Activated CD4-positive, alpha-beta T cell treated with anti-CD3 and anti-CD28 coated beads, Interleukin-2, Interleukin-4, amounts not matched to agents 100 ng/mL and 50 ng/mL, durations not matched to agents 16 hours and 8 hours (primary cell): ENCODE data around the gene ERC1.
"Not testable (repeated sequence)": the region's sequence is repeated elsewhere in the genome, so short reads cannot be mapped to it uniquely, and the experiment has no call there.

ENCODE experiments used
- DNase-seq: peaks from one replicate; pipeline ENCODE4 v3.0.0-alpha.2; 2020; ENCODE audit warnings: low spot score

The ERC1 gene

DNA sequence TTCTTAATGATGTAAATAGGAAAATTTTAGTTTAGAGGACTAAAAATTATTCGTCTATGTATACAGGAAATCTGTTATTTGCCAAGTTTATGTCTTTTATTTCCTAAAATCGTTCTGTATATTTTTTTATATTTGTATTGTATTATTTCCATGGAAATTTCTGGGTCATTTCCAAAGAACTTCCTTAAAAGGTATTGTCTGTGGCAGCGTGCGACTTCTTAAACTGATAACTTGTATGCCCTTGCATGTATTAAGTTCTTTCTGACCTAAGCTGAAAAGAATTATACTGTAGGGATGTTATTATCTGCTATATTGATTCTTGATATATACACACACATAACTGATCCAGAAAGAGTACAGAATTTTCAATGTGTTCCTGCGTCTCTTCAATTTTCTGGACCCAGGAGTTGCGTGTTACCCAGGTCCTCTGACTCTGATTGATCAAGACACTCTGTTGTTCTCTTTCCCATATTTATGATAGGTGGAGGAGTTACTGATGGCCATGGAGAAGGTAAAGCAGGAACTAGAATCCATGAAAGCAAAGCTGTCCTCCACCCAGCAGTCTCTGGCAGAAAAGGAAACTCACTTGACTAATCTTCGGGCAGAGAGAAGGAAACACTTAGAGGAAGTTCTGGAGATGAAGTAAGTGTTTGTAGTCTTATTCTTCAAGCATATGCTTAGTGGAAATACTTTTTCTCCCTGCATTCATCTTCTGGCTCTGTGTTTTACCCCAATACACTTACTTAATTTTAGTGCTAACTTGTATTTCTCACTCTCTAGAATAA is 298.5 kb downstream of the ERC1 start:
- no peak for DNase-seq

DNA sequence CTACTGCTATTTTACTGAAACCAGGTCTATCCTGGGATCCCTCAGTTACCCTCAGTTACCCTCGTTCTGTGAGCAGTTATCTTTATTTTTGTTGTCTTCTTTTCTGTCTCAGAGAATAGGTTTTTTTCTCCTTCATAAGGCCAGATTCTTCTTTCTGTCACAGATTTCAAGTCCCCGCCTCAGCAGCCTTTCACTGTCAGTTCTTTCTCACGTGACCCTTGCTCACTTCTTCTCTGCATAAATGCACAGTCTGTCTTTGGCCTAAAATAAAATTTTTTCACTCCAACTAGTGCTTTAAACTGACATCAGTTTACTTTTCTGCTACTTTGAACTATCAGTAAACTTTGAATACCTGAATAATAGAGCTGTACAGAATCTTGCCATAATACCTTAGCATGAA is 299.7 kb downstream of the ERC1 start:
- DNase-seq: no peak

DNA sequence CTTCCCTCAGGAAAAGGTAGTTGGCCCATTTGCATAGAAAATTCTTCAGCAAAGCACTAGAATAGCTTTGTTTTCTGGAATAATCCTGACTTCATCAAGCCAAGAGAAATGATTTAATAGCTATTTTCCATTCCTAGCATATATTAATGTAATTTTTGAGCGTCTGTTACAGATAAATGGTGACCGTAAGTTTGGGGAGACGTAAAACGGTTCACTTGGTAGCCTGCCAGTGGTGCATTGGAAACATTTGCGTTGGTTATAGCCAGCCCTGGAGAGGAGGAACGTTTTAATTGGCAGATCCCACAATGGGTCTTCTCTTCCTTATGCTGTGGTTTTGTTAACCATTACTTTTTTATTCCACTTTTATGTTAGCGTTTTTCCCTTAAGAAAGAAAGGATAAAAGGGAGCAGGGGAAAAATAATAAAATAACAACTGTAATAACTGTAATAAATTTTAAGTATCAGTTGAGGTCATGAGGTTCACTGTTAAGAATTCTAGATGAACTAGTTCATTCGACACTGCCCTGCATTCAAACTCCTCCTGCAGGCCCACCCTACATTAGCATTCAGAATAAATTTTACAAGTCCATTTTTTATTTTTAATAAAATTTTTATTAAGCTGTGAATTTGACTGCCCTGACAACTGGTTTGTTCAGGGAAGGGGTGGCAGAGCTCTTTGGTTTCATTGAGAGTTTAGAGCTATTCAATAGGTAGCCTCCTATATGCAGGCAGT is 300.7 kb downstream of the ERC1 start:
- DNase-seq: no peak

DNA sequence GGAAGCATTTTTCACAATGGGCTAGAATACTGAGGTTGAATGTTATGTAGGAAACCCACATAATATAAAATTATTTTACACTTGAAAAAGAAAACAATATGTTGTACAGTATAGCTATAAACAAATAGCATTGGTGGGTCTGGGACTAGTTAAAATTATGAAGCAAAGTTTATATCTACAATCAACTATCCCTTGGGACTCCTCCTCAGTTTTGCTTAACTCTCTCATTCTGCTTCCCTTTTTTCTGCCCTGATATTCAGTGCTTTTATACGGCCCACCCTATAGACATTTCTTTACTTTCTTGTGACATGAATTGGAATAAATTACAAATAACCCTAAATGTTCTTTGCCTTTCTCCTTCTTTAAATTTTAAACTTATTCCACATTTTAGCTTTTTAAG is 302.9 kb downstream of the ERC1 start:
- DNase-seq: no peak

DNA sequence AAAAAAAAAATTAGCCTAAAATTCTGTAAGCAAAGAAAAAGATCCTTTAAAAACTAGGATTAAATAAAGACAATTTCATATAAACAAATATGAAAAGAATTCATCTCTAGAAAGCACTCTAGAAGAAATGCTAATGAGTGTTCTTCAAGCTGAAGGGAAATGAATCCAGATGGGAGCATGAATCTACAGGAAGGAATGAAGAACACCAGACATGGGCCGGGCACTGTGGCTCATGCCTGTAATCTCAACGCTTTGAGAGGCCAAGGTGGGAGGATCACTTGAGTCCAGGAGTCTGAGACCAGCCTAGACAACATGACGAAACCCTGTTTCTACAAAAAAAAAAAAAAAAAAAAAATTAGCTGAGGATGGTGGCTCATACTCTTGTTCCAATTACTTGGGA is 306.2 kb downstream of the ERC1 start:
- no peak for DNase-seq

DNA sequence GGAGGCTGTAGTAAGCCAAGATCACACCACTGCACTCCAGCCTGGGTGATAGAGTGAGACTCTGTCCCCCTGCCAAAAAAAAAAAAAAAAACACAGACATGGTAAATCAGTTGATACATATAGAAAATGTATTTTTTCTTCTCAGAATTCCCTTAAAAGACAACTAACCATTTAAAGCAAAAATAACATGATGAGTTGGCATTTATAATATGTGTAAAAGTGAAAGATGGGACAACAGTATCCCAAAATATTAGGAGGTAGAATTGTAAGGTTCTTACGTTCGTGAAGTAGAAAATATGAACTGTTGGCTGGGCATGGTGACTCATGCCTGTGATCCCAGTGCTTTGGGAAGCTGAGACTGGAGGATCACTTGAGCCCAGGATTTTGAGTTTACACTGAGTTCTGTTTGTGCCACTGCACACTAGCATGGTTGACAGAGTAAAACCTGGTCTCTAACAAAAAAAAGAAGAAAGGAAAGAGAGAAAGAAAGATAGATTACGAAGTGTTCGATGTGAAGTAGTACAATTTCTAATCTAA is 306.7 kb downstream of the ERC1 start:
- DNase-seq: no peak

DNA sequence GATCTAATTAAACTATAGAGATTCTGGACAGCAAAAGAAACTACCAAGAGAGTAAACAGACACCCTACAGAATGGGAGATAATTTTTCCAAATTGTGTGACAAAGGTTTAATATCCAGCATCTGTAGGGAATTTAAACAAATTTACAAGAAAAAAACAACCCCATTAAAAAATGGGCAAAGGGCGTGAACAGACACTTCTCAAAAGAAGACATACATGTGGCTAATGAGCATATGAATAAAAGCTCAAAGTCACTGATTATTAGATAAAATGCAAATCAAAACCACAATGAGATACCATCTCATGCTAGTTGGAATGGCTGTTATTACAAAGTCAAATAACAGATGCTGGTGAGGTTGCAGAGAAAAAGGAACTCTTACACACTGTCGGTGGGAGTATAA is 309.4 kb downstream of the ERC1 start:
- no peak for DNase-seq

DNA sequence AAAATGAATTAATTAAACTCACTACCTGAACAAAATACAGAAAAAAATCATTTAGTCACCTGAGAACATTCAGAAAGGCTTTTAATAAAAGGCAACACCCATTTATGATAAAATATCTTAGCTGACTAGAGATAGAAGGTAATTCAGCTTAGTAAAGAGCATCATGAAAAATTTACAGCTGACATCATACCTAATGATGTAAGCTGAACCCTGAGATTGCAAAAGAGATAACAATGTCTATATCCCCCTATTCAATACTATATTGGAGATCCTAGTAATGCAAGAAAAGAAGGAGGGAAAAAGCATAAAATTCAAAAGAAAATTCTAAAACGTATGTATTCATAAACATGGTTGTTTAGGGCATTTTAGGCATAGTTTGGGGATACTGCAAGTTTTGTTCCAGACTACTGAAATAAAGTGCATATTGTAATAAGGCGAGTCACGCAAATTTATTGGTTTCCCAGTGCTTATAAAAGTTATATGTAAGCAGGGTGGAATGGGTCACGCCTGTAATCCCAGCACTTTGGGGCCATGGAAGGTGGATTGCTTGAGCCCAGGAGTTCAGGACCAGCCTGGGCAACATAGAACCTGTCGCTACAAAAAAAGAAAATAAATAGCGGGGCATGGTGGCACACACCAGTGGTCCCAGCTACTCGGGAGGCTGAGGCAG is 311.3 kb downstream of the ERC1 start:
- DNase-seq: no peak

DNA sequence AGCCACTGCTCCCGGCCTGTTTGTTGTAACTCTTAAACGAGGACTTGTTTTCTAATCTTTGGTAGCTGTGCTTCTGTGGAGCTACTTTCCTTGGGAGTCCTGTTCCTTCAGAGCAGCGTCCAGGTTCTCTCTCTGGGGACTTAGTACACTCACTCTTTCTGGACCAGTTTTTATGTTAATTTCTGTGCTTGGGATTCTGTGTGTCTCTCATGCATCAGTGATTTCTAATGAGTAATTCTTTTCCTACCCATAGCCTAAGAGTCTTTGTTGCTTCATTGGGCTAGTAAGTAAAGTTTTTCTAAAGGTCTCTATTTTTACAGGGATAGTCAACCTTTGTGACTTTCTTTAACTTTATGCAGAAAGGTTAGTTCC is 314.0 kb downstream of the ERC1 start:
- DNase-seq: no peak

DNA sequence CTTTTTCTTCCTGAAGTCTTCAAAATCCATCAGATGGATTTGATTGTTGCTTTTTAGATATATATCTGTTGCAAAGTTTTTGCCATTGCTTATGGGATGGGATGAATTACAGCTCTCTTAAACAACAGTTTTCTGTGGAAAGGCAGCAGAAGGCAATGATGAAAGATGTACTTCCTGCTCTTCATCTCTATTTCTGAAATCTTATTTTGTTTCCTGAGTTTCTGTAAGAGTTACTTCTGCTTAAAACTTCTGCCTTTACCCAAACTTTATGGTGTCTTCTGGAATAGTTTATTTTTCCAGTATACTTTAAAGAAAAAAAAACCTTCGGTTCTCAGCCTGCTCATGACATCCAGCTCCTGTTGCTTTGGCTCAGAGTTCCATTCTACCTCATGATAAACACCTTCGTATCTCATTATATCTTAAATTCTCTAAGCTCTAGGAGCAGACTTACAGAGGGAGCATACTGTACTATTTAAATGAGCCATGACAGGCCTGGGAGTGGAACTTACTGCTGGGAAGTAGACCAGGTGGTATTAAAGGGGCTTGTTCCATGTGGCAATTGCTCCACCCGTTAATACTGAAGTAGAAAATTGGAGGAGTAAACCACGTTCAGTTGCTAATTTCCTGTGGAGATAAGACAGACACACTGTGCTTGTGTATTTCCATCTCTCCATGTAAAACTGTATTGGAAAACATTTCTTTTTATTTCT is 314.9 kb downstream of the ERC1 start:
- DNase-seq: no peak

DNA sequence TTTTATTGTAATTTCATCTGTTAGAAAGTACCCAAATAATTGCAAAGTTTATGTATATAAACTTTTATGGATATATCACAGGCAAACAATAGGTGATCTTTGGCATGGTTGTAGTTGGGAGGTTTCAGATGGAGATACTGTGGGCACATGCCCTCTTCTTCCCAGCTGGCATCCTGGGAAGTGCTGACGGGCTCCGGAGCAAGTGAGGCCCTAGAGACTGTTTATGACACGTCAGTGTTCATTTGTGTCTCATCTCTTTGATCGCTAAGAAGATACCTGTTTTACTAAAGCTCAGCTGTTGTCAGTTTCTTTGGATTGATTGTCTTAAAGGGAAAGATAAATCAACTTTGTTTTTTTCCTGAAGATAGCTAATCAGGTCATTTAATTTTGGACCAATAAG is 315.8 kb downstream of the ERC1 start:
- DNase-seq: no peak

DNA sequence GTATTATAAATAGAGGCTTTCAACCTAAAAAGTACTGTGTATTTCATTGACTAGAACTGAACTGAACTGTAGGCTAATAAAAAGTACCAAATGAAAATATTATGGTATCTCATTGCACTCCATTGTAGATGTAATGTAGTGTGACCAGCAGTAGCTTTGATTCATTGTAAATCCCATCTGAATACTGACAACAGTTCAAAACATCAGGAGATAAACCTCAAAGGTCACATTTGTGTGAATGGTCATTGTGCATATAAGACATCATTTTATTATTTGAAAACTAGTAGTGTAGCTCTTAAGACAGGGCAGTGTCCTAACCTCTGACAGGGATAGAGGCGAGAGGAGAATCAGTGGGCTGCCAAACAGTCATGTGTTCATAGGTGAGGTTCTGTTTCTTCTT is 316.8 kb downstream of the ERC1 start:
- DNase-seq: no peak

DNA sequence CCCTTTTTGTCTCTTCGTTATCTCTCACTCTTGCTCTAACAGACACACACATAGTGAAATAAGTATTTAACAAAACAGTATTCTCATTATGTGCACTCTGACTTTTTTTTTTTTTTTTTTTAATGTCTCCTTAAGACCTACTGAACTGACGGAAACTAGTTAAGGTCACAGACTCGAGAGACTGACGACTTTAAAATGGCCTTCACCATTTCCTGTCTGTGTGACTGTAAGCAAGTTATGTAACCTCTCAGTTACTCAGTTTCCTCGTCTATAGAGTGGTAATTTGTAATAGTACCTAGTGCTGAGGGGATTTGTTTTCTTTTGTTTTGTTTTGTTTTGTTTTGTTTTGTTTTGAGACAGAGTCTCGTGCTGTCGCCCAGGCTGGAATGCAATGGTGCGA is 318.6 kb downstream of the ERC1 start:
- DNase-seq: no peak

DNA sequence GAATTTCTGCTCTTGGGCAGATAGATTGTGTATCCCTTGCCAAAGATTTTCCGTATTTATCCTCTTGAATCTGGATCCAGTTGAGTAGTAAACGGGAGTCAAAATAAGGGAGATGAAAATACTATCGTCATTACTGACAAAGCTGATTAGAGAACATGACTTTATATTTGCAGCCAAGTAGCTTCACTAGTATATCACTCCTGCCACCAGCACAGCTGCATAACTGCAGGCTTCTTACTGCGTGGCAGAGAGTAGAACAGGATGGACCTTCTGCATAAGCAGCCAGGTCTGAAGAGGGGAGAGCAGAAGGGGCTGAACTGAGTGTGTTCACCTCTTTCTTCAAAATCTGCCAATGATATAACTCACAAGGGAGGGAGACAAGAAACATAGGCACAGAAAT is 319.6 kb downstream of the ERC1 start:
- no peak for DNase-seq

DNA sequence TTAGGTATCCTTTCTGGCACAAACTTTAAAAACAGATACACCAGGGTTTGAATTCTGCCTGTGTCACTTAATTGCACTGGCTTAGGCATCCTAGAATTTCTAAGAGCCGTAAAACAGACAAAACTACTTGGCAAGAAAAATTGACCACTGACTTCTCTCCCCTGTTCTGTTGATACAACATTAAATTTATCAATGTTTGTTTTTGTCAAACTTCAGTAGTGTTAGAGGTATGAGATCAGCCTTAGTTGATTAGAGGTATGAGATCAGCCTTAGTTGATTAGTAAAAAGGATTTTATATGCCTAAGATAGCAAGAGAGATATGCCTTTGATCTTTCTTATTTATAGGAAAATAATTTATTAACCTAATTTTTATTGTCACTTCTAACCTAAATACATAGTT is 320.1 kb downstream of the ERC1 start:
- no peak for DNase-seq

DNA sequence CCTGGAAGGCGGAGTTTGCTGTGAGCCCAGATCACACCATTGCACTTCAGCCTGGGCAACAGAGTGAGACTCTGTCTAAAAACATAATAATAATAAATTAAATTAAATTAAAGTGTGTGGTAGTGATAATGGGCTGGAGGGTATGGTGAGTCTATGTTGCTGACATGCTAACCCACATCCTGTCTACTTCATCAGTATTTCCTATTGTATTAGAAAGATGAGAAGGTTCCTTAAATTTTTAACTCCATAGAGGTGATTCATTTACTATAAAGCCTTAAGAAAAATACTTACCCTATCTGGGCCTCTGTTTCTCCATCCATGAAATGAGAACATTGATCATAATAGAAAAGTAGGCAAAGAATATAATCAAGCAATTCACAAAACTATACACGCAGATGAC is 322.9 kb downstream of the ERC1 start:
- DNase-seq: no peak

DNA sequence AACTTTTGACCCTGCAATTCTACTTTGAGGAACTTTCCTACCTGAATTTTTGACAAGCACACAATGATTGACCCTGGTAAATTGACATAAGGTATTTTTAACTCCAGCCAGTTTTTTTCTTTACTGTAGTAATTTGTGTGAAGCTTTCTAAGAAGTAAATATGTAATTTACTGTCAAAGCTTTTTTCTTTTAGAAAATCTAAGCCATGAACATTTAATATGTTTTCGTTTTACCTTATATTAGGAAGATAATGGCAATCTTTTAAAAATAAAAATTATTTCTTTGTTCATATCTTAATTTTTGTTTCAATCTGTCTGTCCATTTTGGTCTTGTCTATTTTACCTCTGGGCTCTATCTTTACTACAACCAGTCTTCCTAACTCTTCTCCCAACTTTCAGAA is 323.5 kb downstream of the ERC1 start:
- DNase-seq: no peak

DNA sequence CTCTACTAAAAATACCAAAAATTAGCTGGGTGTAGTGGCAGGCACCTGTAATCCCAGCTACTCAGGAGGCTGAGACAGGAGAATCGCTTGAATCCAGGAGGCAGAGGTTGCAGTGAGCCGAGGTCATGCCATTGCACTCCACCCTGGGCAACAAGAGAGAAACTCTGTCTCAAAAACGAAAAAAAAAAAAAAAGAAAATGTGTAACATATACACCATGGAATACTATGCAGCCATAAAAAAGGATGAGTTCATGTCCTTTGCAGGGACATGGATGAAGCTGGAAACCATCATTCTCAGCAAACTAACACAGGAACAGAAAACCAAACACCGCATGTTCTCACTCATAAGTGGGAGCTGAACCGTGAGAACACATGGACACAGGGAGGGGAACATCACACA is 326.0 kb downstream of the ERC1 start:
- not testable (repeated sequence) for DNase-seq

DNA sequence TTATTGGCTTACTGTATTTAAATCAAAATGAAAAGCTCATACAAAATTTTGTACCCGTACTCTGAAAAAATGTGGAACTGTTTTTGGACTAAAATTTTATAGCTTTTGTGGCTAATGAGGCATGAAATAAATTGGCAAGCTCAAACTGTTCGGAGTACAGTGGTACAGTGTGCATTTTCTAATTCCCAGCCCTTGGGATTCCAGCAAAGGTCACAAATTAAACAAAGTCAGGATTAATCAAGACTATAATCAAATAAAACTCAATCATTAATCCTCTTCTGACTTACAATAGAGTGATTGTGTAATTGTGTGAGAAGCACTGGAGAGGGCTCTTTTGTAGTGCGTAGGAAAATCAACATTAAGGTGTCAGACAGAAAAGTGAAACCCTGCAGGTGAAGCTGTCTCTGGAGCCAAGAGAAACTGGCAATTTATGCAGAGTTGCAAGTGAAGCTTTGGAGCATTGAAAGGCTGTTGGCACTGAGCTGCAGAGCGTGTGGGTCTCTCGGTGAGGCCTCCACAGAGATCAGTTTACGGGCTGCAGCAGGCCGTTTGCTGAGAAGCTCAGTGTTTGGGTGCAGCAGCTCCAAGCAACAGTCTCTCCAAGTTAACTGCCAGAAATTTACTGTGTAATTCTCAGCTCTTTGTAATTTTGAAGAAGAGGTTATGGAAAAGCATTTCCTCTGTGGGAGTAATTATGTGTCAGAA is 327.5 kb downstream of the ERC1 start:
- DNase-seq: no peak

DNA sequence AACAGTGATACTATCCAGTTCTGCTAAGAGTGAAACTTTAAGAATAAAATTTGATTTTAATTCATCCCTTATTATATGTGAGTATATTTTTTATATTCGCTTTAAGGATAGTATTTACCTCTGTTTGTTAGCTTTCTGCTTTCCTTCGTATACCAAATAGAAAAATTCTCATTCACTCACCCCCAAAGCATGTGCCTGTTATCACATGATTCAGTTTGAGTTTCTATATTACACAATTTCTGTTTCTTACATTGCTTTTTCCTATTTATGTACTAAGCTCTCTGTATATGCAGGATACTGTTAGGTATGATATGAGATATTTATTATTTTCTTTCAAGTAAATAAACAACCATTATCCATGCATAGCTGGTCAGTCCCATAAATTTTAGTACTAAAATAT is 328.2 kb downstream of the ERC1 start:
- no peak for DNase-seq

DNA sequence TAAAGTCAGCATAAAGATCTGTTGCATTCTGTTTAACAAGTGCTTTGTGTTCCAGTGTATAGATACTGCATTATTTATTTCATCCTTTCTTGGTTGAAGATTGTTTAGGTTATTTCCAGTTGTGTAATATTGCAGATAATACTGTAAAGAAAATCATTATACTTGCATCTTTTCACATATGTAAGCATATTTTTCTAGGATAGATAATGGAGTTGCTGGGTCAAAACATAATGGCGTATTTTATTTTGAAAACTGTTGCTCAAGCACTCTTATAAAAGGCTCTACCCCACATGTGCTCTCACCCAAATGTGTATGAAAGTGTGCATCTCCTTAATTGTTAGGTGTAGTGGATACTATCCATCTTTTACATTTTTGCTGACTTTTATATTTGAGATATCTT is 329.0 kb downstream of the ERC1 start:
- no peak for DNase-seq

DNA sequence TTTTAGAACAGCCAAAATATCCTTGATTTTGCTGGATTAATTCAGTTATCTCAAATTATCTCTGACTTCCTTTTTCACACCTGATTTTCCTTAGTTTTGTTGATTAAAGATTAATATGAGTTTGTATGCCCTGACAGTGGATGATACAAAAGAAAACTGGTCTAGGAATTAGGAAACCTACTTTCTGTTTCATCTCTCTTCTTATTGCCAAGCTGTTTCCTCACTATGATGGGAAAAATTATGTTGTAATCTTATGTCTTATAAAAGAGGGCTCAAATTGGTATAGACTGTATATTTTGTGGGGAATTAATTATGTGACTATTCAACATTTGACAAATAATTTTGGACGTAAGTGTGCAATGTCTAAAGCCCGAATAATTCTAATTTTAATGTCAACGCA is 331.8 kb downstream of the ERC1 start:
- DNase-seq: no peak
